SK-N-SH (cell line): ENCODE data around the gene CSF2RB. TPM values are rescaled to one million over a fixed set of nuclear protein-coding genes. Genes with fewer than 3 reads are reported as not detected.

ENCODE experiments used
- CTCF ChIA-PET: fragments of 300-600, 350-600 bp; formaldehyde crosslinking; extraction: SDS; loops from one replicate; lab custom pipeline; 2021; lab: Yijun Ruan, JAX
- POLR2A ChIA-PET: fragments of 350-600 bp; sonication (Branson Sonifier 250); formaldehyde crosslinking; extraction: SDS; loops from one replicate; lab custom pipeline; 2020; ENCODE audit warnings: antibody characterized with exemption, inconsistent platforms; lab: Yijun Ruan, JAX
- DNase-seq: peaks from one replicate; pipeline ENCODE4 v3.0.0; 2012
- H2AFZ ChIP-seq: fragments of 200-600 bp; sonication (generic); 2 replicates; pipeline ENCODE4 v1.8.1; 2016; ENCODE audit warnings: antibody characterized with exemption, mild to moderate bottlenecking, low read depth
- H3F3A ChIP-seq: fragments of 200-600 bp; sonication (generic); replicated peaks from 2 replicates; pipeline ENCODE3; 2016; ENCODE audit warnings: antibody characterized with exemption, mild to moderate bottlenecking; ENCODE audit not compliant: insufficient read depth
- H3K27ac ChIP-seq, 2 experiments: fragments of 200-500 bp in 1 of 2; fragments of 200-600 bp in 1 of 2; sonication (Bioruptor generic) in 1 of 2; sonication (generic), shearing (Covaris generic) in 1 of 2; 2 replicates each; pipeline versions ENCODE4 v1.5.1 to v1.6.1; 2014 to 2016; ENCODE audit warnings: low read depth in 2 of 2, inconsistent platforms in 1 of 2, low read length in 1 of 2, mild to moderate bottlenecking in 1 of 2, mixed read lengths in 1 of 2
- H3K27me3 ChIP-seq: fragments of 200-600 bp; sonication (generic), shearing (Covaris generic); 2 replicates; pipeline ENCODE4 v1.6.1; 2016; ENCODE audit warnings: mixed run types; ENCODE audit not compliant: insufficient read depth
- H3K36me3 ChIP-seq, 2 experiments: fragments of 200-500 bp in 1 of 2; fragments of 200-600 bp in 1 of 2; sonication (Bioruptor generic) in 1 of 2; sonication (generic) in 1 of 2; replicated peaks in 1 of 2; 2 replicates each; pipeline versions ENCODE3 to v1.5.1; 2014 to 2016; ENCODE audit warnings: low read length in 1 of 2, mild to moderate bottlenecking in 1 of 2; ENCODE audit not compliant: insufficient read depth in 2 of 2, control insufficient read depth in 1 of 2
- H3K4me1 ChIP-seq, 2 experiments: fragments of 200-500 bp in 1 of 2; fragments of 200-600 bp in 1 of 2; sonication (Bioruptor generic) in 1 of 2; sonication (generic), shearing (Covaris generic) in 1 of 2; 2 replicates each; pipeline versions ENCODE4 v1.5.1 to v1.6.1; 2014 to 2016; ENCODE audit warnings: low read depth in 1 of 2, low read length in 1 of 2, mixed run types in 1 of 2; ENCODE audit not compliant: insufficient read depth in 2 of 2, control insufficient read depth in 1 of 2
- H3K4me2 ChIP-seq: fragments of 200-600 bp; sonication (generic), shearing (Covaris generic); 2 replicates; pipeline ENCODE4 v1.6.1; 2017; ENCODE audit warnings: mixed run types
- H3K4me3 ChIP-seq, 2 experiments: fragments of 200-500 bp in 1 of 2; fragments of 200-600 bp in 1 of 2; sonication (Bioruptor generic) in 1 of 2; sonication (generic), shearing (Covaris generic) in 1 of 2; 2 replicates each; pipeline versions ENCODE4 v1.5.1 to v1.8.1; 2014 to 2016; ENCODE audit warnings: low read depth in 2 of 2, inconsistent platforms in 1 of 2, low read length in 1 of 2, mild to moderate bottlenecking in 1 of 2, mixed read lengths in 1 of 2, moderate library complexity in 1 of 2
- H3K79me2 ChIP-seq: fragments of 200-600 bp; sonication (generic); 2 replicates; pipeline ENCODE4 v1.8.1; 2017; ENCODE audit warnings: mild to moderate bottlenecking; ENCODE audit not compliant: insufficient read depth
- H3K9ac ChIP-seq: fragments of 200-600 bp; sonication (generic); 2 replicates; pipeline ENCODE4 v1.6.1; 2017; ENCODE audit warnings: mixed run types
- H3K9me2 ChIP-seq: fragments of 200-600 bp; sonication (generic); 2 replicates; pipeline ENCODE4 v1.6.1; 2017; ENCODE audit warnings: mixed run types
- H3K9me3 ChIP-seq: fragments of 200-600 bp; sonication (generic); 2 replicates; pipeline ENCODE4 v1.6.1; 2017; ENCODE audit warnings: mixed run types, mild to moderate bottlenecking, moderate library complexity
- H4K20me1 ChIP-seq: fragments of 200-600 bp; sonication (generic); 2 replicates; pipeline ENCODE4 v1.6.1; 2017; ENCODE audit warnings: mild to moderate bottlenecking, mixed run types; ENCODE audit not compliant: insufficient read depth
- EZH2phosphoT487 ChIP-seq: fragments of 200-600 bp; sonication (generic); IDR thresholded peaks from 2 replicates; pipeline ENCODE4 v1.6.1; 2017; ENCODE audit warnings: low read depth, mixed run types, mild to moderate bottlenecking, antibody characterized with exemption, moderate library complexity, borderline replicate concordance
- FOSL2 ChIP-seq: IDR thresholded peaks from 2 replicates; pipeline ENCODE4 v1.4.0; 2012; ENCODE audit warnings: low read depth, mild to moderate bottlenecking, moderate library complexity, borderline replicate concordance
- FOXM1 ChIP-seq: IDR thresholded peaks from 2 replicates; pipeline ENCODE4 v1.4.0; 2012; ENCODE audit warnings: low read depth, mild to moderate bottlenecking
- JUND ChIP-seq: IDR thresholded peaks from 2 replicates; pipeline ENCODE4 v1.4.0; 2012
- USF2 ChIP-seq: fragments of 150-350 bp; IDR thresholded peaks from 2 replicates; pipeline ENCODE4 v1.6.1; 2017; ENCODE audit warnings: antibody characterized with exemption, low read length, low read depth, borderline replicate concordance
- ZBTB33 ChIP-seq: IDR thresholded peaks from 2 replicates; pipeline ENCODE4 v1.4.0; 2012; ENCODE audit warnings: low read depth, borderline replicate concordance
- WGBS: methylation state at CpG from one replicate; pipeline ENCODE4 v1.1.6; 2017; ENCODE audit warnings: low lambda C conversion rate; 5-methylcytosine and 5-hydroxymethylcytosine counted together
- polyA plus RNA-seq, 3 experiments: library from polyadenylated mRNA; depleted of rRNA; stranded (reverse); fragments of >200 nt; gene quantifications; 2 replicates each; pipeline ENCODE4 v1.2.3, GENCODE V29; 2012

CSF2RB gene
- polyA plus RNA-seq, 1 of the 3 experiments (the other 2 are of a cell fraction) = not detected

DNA sequence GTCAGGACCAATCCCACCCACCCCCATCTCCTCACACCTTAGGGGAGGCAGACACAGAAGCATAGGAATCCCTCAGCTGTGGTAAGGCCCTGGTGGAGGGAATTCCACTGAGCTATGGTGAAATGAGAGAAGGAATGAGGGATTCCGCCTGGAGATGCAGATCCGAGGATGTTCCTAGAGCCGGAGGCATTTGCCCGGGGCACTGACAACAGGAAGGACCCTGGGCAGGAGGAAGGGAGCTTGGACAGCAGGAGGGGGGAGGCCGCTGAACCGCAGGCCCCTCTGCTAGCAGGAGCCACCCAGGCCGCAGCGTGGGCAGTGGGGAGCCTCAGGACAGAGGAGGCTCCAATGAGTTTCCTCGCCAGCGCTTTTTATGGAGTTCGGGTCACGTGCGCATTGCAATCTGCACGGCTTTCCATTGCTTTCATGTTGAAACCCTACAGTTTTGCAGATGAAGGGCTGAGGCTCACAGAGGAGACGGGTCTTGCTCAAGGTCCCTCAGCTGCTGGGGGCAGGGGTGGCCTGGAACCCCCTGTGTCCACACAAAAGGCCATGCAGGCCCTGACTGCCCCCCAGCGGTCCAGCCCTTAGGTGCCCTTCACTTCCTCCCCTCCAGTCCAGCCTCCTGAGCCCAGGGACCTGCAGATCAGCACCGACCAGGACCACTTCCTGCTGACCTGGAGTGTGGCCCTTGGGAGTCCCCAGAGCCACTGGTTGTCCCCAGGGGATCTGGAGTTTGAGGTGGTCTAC, 15.5 kb downstream of the CSF2RB start:
- Histone ChIP-seq H3K4me3 (no peak overlapping the region), H3K9me2 (no peaks in the 10 kb centered on the region), H2AFZ (no peak overlapping the region), H3K9ac (no peak overlapping the region), H3K27ac (no peak overlapping the region), H3K79me2 (no peaks in the 10 kb centered on the region), H3K36me3 (no peaks in the 10 kb centered on the region)
- WGBS = 65% methylated on average over 13 of the region's 17 CpGs
- CTCF ChIA-PET = no interaction called here
- TF ChIP-seq FOXM1 (no peak), ZBTB33 (no peak), EZH2phosphoT487 (no peak)
- TF ChIP-seq, all 33 proteins: peak for 0
- POLR2A ChIA-PET = no interaction called here
- H3K4me1 ChIP-seq = no peaks in the 10 kb centered on the region; a peak in 1 of 4 replicates
- no peaks in the 10 kb centered on the region for H3F3A ChIP-seq
- DNase-seq = no peak
- H3K27me3 ChIP-seq = peaks cover 4% of the 10 kb centered on the region; the same call in 1 of the 2 replicates
- no peaks in the 10 kb centered on the region for H4K20me1 ChIP-seq
- no peaks in the 10 kb centered on the region for H3K9me3 ChIP-seq
- H3K4me2 ChIP-seq = no peak overlapping the region

DNA sequence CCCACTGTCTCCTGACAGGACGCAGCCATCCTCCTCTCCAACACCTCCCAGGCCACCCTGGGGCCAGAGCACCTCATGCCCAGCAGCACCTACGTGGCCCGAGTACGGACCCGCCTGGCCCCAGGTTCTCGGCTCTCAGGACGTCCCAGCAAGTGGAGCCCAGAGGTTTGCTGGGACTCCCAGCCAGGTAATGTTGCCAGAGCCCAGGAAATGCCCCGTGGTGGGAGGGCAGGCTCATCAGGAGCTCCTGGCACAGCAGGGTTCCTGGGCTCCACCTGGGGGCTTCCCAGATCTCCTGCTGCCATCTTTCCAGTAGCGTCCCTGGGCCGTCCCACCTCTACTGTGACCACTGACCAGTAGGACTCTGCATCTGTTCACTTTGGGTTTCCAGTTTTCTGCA, 16.2 kb downstream of the CSF2RB start:
- Histone ChIP-seq H3K27me3 (peaks cover 8% of the 10 kb centered on the region; the same call in 1 of the 2 replicates), H3K4me2 (no peak overlapping the region), H3K4me3 (no peak overlapping the region), H3F3A (no peaks in the 10 kb centered on the region), H3K9ac (no peak overlapping the region), H2AFZ (no peak overlapping the region), H3K79me2 (no peaks in the 10 kb centered on the region), H3K9me3 (no peaks in the 10 kb centered on the region), H3K36me3 (no peaks in the 10 kb centered on the region), H3K9me2 (no peaks in the 10 kb centered on the region), H3K27ac (no peak overlapping the region), H4K20me1 (no peaks in the 10 kb centered on the region), H3K4me1 (no peaks in the 10 kb centered on the region; a peak in 1 of 4 replicates)
- DNase-seq = no peak
- TF ChIP-seq JUND = no peak
- no peak for TF ChIP-seq USF2
- no peak for TF ChIP-seq FOSL2
- 80% methylated on average over 6 of the region's 10 CpGs for WGBS
- ChIA-PET POLR2A (no interaction called here), CTCF (interaction anchor here (1.1 kb wide), 1 partner anchor 48 kb away, joined by 4 read pairs; no protein-coding TSS in a partner anchor)
